Measurements from ENCODE around the gene PKN2. TPM values are rescaled to one million over a fixed set of nuclear protein-coding genes. Genes with fewer than 3 reads are reported as not detected.
A peak's percentile ranks its signal among the peaks of the same experiment; 100 is the strongest.

The PKN2 gene
- polyA plus RNA-seq, 4 donors: 54.5 to 74.0 (median 71.1) TPM

DNA sequence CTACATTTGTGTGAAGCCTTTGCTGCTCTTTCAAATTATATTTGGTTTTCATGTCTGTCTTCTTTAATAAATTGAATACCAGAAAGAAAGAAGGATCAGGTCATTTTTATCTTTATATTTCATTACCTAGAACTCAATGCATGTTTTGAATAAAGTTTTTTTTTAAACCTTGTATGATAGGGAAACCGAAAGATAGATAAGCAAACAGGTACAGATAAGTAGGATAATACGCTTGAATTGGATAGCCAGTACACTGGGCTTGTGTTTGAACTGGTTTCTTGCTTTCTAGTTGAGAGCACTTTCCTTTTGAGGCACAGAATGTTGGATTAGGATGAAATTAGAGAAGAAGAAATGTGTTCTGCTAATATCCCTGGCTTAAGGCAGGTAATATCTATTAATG lies 46.9 kb downstream of the PKN2 start:
- no peak for DNase-seq (ENCODE audit: low read depth in 4 of 4, low spot score in 3 of 4)

DNA sequence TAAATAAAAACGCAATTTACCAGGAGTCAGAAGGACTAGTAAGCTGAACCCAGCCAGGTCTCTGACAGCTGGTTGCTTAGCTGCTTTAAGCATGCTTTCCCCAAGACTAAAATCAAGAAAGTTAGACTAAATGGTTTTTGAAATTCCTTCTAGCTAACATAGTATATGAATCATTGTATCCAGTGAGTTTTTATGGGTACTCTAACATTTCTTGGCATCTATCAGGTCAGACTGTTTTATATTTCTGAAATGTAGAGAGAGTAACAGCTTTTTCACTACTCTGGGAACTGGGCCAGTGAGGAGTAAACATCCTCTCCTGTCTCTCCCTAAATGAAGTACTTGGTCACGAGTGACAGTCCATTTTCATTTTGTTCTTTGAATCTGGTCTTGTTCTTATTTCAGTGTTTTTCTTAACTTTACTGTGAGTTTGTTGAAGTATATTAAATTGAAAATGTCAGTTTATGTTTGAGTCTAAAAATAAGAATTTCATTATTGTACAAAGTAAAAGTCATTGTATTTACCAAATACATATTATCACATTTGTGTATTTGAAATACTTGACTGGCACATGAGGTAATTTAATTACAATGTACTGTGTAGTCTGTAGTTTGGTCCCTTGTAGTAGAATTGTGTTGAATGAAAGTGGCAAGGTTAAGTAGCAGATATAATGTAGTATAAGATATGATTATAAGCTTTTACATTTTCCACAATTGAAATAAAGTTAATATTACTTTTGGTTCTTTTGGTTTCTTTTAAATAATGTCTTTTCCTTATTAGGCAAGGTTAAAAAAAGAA lies 47.6 kb downstream of the PKN2 start:
- peak in 3 of 4 donors; percentile 11 to 18 (median 14) for DNase-seq (ENCODE audit: low read depth in 4 of 4, low spot score in 3 of 4)

DNA sequence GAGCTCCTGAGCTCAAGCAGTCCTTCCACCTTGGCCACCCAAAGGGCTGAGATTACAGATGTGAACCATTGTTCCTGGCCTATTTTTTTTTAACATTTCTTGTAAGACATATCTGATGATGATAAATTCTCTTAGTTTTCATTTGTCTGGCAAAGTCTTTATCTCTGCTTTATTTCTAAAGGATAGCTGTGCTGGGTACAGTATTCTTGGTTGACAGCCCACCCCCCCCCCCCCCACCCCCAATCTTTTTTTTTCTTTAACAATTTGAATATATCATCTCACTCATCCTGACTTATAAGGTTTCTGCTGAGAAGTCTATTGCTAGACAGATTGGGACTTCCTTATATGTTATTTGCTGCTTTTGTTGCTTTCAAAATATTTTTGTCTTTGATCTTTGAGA lies 51.3 kb downstream of the PKN2 start:
- DNase-seq (ENCODE audit: low read depth in 4 of 4, low spot score in 3 of 4): no peak

DNA sequence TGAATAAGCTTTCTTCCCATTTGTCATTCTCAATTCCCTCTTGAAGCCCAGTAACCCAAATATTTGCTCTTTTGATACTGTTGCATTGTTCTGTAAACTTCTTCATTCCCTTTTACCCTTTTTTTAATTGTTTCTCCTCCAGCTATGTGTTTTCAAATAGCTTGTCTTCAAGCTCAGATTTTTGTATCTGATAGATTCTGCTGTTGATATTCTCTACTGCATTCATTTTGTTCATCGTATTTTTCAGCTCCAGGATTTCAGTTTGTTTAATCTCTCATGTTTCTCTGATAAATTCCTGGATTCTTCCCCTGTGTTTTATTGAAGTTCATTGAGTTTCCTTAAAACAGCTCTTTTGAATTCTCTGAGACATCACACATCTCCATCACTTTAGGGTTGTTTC lies 51.8 kb downstream of the PKN2 start:
- no peak for DNase-seq (ENCODE audit: low read depth in 4 of 4, low spot score in 3 of 4)

DNA sequence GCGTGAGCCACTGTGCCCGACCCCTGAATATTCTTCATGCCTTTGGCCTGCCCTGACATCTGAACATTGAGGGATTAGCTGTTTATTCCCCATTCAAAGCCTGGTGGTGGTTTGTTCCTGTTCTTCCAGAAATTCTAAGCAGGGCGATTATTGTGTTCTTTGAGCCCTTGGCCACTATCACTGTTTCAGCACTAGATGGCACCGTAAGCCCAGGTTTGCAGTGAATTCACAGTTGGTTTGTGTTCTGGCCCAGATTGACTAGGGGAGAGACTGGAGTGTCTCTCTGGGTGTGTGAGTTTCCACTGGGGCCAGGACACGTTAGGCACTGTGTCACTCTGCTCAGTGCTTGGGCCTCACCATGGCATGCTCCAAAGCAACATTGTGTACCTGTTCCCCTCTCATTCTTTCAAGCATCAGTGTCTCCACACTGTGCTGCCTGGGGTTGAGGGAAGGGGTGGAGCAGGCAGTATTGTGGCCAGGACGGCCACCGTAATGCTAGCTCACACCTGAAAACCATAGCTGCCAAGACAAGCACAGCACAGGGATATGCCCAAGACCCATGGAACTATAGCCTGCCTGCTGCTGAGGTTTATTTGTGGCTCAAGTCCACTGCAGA lies 52.7 kb downstream of the PKN2 start:
- no peak for DNase-seq (ENCODE audit: low read depth in 4 of 4, low spot score in 3 of 4)

DNA sequence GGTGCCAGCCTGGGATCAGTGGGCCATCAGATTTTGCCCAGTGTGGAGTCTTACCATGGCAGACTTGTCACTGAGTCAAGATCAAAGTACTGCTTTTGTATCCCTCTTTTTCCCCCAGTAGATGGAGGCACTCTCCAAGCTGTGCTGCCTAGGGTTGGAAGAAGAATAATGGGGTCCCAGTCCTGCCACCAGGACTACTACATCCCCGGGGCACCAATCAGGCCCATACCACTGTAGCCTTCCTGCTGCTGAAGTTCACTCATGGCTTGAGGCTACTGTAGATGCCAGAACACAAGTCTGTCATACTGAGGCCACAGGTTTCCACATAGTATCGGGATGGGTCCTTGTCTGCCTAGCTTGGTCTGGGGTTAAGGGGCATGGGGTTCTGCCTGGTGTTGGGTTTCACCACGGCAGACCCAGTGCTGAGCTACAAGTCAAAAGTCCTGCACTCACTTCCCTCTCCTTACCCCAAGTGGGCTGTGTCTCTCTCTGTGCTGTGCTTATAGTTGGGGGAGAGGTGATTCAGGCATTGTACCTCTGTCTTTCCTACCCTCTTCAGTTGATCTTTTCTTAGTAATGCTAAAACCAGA lies 53.4 kb downstream of the PKN2 start:
- no peak for DNase-seq (ENCODE audit: low read depth in 4 of 4, low spot score in 3 of 4)

DNA sequence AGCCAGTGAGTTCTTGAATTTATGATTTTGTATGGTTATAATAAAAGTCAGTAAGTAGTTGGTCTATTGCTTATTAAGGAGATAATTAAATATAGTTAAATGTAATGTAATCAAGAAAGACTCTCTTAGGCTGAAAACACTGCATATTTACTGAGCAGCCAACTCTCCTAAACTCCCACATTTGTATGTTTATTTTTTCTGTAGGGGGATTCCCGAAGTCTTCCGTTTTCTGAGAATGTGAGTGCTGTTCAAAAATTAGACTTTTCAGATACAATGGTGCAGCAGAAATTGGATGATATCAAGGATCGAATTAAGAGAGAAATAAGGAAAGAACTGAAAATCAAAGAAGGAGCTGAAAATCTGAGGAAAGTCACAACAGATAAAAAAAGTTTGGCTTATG lies 56.7 kb downstream of the PKN2 start:
- DNase-seq (ENCODE audit: low read depth in 4 of 4, low spot score in 3 of 4): no peak

DNA sequence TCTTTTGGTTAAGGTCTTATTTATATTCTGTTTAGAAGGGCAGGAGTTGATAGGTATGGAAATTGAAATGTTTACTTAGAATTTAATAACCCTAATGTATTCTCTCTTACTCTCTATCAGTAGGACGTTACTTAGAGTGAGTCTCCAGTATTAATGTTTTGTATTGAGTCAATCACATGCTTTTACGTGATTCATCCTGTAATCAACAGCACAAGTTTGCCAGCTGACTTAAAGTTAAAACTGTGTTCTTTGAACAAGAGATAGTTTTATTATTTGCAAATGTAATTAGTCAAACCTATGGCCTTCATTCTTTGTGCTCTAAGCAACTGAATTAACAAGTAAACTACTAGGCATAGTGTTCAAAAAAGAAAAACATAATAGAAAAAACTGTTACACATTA lies 57.3 kb downstream of the PKN2 start:
- DNase-seq (ENCODE audit: low read depth in 4 of 4, low spot score in 3 of 4): no peak

DNA sequence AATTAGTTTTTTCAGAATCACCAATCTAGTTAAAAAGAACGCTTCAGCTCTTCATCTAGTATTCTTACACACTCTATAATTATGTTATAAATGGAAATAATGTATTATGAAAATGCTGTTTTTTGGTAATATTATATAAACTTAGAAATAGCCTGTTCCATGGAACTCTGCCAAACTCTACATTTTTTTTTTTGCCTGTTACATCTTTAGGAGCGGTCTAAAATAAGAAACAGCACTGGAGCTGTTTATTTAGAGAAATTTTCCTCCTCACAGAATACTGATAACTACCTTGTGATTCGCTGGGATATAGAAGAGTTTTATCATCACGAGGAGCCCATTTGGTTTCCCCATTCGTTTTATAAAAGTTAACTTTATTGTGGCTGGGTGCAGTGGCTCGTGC lies 58.5 kb downstream of the PKN2 start:
- no peak for DNase-seq (ENCODE audit: low read depth in 4 of 4, low spot score in 3 of 4)

DNA sequence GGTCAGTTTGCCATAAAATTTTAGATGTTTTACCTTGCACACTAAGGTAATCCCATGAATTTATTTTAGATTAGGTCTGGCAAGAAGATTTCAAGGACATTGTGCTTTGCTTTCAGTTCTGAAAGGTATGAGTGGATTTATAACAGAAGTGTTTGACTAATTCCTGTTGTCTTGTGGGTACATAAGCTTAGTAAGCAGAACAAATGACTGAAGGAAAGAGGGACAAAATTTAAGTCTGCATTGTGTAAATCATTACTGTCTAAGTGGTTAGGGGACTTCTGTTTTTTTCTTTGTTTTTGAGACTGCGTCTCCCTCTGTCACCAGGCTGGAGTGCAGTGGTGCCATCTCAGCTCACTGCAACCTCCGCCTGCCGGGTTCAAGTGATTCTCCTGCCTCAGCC lies 60.1 kb downstream of the PKN2 start:
- no peak for DNase-seq (ENCODE audit: low read depth in 4 of 4, low spot score in 3 of 4)

DNA sequence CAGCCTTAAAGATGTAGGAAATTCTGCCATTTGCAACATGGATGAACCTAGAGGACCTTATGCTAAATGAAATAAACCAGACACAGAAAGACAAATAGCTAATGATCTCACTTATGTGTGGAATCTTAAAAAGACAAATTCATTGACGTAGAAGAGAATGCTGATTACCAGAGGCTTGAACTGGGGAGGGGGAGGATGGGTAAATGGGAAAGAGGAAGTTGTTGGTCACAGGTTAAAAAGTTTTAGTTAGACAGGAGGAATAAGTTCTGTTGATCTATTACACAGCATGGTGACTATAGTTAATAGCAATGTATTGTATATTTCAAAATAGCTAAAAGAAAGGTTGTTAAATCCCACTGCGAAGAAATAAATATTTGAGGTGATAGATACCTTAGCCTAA lies 62.8 kb downstream of the PKN2 start:
- DNase-seq (ENCODE audit: low read depth in 4 of 4, low spot score in 3 of 4): no peak

DNA sequence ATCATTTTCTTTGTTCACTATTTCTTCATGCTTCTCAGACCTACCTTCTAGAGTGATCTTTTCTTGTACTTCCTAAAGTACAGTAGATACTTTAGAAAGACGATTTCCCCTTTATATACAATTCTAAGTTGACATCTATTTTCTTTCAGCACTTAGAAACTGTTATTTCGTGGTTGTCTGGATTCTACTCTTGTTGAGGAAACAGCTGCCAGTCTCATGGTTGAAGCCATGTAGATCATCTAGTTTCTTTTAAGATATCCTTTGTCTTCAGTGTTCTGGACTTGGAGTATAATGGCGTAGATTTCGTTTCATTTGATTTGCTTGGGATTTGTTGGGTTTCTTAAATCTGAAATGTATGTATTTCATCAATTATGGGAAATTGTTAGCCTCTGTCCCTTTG lies 67.6 kb downstream of the PKN2 start:
- DNase-seq (ENCODE audit: low read depth in 4 of 4, low spot score in 3 of 4): no peak

DNA sequence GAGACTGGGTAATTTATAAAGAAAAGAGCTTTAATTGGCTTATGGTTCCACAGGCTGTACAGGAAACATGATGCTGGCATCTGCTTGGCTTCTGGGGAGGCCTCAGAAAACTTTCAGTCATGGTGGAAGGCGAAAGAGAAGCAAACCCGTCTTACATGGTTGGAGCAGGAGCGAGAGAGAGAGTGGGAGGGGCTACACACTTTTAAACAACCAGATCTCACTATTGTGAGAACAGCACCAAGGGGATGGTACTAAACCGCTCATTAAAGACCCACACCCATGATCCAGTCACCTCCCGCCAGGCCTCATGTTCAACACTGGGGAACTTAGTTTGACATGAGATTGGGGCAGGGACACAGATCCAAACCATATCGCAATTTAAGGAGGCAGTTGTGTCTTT lies 69.4 kb downstream of the PKN2 start:
- no peak for DNase-seq (ENCODE audit: low read depth in 4 of 4, low spot score in 3 of 4)

DNA sequence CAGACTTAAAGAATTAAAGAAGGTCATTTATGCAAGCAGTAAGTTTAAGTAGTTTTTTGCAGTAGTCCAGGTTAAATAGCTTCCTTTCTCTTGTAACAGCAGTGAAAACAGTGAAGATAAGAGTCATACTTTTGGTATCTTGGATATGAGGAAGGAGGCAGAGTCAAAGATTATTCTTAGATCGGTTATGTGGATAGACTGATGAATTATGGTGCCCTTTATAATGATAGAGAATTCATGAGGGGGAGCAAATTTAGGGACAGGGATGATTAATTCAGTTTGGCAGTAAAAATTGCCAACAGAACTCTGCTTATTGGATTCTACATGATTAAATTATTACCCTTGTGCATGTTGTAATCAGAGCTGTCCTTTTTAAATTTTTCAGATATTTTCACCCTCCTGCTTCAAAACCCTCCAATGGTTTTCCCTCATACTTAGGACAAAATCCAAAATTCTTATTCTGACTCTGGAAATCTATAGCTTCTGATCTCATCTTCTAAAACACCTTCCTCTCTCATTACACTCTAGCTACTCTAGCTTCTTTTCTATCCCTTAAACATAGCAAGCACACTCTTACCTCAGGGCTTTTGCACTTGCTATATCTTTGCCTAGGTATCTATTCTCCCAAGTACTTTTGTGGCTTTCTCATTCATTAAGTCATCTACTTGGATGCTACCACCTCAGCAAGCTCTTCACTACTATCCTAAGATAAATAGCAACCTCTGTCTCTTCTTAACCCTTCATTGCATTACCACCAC lies 79.8 kb downstream of the PKN2 start:
- no peak for DNase-seq (ENCODE audit: low read depth in 4 of 4, low spot score in 3 of 4)

DNA sequence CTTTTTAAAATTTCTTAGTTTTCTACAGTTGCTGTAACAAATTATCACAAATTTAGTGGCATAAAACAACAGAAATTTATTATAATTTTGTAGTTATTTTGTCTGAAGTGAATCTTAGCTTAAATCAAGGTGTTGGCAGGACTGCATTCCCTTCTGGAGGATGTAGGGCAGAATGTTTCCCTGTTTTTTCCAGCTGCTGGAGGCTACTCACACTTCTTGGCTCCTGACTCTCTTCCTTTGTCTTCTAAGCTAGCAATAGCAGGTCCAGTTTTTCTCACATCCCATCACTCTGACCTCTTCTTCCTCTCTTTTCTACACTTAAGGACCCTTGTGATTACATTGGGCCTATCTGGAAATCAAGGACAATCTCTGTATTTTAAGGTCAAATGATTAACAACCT lies 84.1 kb downstream of the PKN2 start:
- DNase-seq (ENCODE audit: low read depth in 4 of 4, low spot score in 3 of 4): no peak

DNA sequence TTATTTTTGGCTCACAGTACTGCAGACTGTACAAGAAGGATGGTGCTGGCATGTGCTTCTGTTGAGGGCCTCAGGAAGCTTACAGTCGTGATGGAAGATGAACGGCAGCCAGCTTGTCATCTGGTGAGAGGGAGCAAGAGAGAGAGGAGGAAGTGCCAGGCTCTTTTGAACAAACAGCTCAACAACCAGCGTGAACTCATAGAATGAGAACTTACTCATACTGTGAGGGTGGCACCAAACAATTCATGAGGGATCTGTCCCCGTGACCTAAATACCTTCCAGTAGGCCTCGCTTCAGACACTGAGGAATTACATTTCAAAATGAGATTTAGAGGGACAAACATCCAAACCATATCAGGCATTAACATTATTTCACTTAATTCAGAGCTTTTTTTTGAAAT lies 84.7 kb downstream of the PKN2 start:
- DNase-seq (ENCODE audit: low read depth in 4 of 4, low spot score in 3 of 4): no peak

DNA sequence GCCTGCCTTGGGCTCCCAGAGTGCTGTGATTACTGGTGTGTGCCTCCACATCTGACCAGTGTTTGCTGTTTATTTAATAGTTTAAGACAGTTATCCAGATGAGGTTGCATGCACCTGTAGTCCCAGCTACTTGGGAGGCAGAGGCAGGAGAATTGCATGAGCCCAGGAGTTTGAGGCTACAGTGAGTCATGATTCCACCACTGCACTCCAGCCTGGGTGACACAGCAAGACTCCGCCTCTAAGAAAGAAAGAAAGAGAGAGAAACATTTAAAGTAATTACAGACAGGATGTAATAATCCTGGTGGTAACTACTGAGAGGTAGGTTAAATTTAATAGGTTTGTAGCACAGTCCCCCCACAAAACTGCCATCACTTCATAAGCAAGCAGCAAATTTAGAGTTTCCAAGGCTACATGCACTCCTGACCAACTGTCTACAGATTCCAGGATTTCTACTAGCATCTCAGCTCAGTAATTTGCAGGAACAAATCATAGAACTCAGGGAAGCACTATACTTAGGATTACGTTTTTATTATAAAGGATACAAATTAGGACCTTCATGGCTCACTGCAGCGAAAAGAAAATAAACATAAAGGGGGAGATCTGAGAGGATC lies 89.6 kb downstream of the PKN2 start:
- DNase-seq (ENCODE audit: low read depth in 4 of 4, low spot score in 3 of 4): no peak

DNA sequence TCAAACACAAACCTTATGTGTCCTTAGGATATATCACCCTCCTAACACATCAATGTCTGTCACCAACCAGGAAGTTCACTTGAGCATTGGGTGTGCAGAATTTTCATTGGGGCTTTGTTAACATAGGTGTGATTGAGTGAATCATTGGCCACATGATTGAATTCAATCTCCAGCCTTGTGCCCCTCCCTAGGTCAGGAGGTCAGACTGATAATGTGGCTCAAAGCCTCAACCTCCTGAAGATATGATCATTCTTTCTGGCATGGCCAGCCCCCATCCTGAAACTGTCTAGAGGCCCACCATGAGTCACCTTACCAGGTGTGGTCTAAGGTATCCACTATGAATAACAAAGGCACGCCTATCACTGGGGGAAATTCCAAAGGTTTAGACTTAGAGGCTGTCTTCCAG lies 90.1 kb downstream of the PKN2 start:
- DNase-seq (ENCODE audit: low read depth in 4 of 4, low spot score in 3 of 4): no peak

DNA sequence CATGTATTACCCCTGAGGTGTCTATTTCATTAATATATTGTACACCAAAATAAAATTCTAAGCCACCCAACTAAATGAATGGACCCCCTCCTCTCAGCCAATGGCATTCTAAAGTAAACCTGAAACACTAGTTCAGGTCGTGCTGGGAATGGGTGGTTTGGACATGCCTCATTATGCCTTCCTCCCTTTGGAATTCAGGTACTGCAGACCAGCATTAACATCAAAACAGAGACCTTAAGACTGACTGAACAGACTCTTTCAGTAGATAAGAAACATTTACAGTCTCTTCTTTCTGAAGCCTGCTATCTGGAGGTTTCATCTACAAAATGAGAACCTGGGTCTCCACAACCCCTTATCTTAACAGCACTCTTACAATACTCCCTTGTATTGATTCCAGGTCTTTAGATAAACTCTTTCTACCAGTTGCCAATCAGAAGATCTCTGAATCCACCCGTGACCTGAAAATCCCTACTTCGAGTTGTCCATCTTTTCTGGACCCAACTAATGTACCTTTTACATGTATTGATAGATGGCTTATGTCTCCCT lies 93.6 kb downstream of the PKN2 start:
- no peak for DNase-seq (ENCODE audit: low read depth in 4 of 4, low spot score in 3 of 4)

DNA sequence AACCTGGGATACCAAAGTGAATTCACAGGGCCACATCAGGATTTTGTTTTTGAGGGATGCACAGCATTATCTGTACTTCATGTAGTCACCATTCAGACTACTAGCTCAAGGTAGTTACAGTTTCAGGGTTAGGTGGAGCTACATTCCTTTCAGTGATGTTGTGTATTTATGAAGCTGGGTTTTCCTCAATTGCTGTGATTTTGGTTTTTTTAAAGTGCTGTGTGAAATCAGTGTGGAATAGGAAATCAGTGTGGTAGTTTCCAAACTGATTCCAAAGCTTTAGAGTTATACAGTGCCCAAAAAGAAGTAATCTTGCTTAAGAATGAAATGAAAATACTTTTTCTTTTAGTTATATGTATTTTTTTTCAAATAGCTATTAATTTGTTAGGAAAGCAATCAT lies 95.8 kb downstream of the PKN2 start:
- DNase-seq (ENCODE audit: low read depth in 4 of 4, low spot score in 3 of 4): no peak

DNA sequence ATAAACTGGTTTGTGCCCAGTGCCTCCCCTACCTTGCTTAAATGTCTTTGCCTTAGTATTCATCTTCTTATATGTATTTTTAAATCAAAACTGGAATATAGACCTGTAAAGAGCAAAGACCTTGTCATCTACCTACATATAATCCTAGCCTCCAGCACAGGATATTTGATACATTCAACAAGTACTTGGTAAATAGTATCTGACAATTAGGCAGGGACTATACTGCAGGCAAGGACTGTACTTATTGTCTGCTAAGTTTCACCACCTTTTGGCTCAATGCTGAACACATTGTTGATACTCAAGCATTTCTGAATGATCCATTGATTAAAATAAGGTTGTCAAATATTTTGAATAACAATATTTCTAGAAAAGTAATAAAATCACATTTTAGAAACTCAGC lies 96.4 kb downstream of the PKN2 start:
- no peak for DNase-seq (ENCODE audit: low read depth in 4 of 4, low spot score in 3 of 4)

All from left renal pelvis (tissue), 4 donors.